GM04504 (cell line): ENCODE results near the gene ITPR1.

Experiments
- DNase-seq: peaks from one replicate; pipeline ENCODE4 v3.0.0-alpha.2; 2012; ENCODE audit warnings: low read depth

ITPR1 gene

DNA sequence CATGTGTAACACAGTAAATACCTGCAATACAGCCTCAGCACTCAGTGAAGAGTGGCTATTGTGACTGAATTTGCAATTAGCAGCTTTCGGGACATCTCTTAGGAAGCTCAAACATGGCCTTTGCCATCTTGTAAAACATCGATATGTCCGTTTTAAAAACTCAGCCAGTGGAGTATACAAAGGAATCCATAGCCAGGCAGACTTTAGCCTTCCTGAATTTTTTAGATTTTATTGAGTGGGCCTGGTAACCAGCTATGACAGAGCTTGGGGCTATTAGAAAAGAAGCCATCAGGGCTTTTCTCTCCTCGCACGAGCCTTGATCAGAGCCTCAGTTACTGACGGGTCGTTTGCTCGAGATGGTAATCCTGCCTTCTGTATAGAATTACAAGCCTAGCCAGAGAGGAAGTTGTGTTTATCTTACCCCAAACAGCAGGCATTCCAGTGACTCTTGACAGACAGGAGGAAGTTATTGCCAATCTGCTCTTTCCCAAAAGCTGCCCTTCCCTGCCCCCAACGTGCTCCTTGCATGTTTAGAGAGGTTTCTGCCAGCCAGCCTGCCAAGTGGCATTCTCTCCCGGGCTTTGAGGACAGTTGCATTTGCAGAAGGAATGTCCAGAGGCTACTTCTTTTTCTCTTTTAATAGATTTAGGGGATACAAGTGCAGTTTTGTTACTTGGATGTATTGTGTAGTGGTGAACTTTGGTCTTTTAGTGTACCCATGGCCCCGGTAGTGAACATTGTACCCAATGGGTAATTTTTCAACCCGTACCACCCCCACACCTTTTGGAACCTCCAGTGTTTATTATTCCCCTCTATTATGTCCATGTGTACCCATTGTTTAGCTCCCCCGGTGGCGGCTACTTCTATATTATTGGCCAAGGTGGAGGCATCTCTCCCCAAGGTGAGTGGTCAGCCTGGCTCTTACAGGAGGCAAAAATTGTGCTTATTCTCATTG, 40.6 kb downstream of the ITPR1 start:
- no peak for DNase-seq

DNA sequence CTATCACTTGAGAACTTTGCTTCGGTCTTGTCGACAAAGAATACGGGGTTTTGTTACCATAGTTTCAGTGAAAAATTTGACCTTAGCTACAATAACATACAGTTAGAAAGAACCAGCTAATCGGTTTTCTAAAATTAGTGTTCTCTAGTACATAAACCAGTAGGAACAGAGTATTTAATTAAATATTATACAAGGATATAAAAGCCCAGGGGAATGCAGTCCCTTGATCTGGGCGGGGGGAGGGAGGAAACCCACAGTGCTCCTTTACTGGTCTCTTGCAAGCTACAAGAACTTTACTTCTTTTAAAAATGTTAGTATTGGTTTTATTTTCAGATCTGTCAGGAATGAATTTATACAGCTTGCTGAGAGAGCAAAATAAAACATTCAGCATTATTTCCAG, 41.8 kb downstream of the ITPR1 start:
- DNase-seq: no peak

DNA sequence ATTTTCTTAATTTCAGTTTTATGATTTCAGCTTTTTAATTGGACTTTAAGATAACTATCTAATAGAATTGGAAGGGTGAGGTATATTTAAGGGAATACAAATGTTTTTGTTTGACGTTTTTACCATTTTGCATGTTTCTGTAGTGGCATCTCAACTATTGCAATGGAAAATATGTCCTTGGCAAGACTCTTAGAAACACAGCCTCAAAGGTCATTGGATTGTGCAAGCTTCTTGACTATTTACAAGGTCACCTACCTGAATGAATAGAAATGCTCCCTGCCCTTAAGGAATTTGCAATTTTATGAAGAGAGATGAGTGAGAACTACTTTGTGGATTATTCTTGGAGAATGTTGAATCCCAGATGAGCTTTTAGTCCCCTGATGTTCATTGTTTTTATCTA, 43.1 kb downstream of the ITPR1 start:
- no peak for DNase-seq

DNA sequence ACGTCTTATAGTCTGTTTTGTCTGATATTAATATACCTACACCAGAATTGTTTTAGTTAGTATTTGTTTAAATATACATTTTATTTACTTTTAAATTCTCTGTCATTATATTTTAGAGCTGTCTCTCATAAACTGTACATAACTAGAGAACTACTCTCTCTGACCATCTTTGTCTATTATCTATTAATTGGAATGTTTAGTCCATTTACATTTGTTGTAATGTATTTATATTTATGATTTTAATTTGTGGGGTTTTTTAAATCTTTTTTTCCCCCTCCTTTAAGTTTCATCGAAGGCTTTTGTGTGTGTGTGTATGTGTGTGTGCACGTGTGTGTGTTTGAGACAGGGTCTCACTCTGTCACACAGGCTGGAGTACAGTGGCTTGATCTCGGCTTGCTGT, 47.1 kb downstream of the ITPR1 start:
- no peak for DNase-seq

DNA sequence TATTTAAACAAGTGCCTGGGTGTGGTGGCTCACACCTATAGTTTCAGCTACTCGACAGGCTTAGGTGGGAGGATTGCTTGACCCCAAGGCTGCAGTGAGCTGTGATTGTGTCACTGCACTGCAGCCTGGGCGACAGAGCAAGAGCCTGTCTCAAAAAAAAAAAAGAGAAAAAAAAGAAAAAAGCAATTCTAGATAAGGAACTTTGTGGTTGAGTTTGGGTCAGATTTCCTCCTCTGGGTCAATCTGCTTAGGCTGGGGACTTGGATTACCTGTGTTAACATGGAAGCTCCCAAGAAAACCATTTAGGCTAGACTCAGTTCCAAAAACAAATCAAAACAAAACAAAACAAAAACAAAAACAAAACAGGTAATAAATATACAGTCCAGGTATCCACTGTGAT, 50.0 kb downstream of the ITPR1 start:
- DNase-seq: no peak

DNA sequence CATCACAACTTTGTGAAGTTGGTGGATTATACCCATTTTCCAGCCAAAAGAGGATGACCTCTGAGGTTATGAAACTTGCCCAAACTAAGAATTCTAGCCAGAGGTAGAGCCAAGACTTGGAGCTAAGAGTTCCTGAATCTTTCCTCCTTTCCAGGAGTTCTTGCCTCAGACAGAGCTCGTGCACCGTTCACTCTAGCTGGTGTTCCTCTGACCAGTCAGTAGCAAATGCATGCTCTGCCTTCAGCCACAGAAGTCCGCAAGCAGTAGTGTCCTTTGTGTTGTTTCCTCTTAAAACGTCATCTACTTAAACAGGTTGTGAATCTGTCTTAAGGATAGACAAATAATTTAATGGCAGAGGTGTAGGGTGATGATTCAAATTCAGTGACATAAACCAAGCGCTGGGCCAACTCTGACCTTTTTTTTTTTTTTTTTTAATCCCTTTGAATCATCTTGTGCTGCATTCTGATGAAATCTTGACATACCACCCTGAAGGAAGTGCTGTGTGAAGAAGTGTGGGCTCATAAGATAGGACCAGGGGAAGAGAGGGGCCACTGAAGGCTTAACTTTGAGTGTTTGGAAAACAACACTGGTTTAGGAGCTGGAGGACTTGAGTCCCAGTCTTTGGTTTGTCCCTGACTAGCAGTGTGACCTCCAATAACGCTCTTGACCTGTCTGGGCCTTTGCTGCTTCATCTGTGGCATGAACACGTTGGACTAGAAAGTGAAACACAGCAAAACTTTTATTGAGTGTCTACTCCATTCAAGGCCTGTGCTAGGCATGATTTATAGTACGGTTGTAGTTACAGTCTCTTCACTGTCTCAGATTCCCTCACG, 53.4 kb downstream of the ITPR1 start:
- DNase-seq: no peak

DNA sequence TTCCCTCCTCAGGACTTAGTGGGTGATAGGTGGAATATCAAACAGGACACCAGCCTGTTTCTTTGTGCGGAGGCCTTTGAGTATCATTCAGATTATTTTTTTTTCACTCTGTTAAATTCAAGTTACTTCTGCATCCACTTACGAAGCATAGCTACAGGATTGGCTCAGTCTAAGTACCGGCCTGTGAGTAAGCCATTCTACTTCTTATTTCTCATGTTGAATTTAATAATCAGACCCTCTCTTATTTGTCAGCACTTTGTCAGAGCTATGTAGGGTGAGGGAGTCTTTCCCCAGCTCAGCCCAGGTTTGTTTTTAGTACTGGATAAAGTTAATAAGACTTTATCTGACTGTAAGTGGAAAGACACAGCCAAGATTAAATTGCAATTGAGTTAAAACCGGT, 54.7 kb downstream of the ITPR1 start:
- no peak for DNase-seq

DNA sequence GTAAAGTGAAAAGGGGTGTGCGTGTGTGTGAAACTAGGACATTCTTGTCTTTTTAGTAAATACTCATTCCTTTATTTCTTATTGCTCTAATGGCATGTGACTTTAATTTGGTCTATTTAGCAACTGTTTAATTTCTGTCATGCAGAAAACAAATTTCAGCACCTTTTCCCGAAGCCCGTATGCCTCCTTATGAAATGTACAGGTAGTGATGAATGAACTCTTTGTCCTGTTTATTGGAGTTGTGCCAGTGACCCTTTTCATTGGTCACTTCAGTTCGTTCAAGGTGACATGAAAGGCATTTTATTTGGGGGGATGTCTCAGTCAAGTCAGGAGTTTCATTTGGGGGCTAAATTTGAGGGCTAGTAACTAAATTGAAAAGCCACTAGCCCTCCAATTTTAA, 55.2 kb downstream of the ITPR1 start:
- DNase-seq: no peak

DNA sequence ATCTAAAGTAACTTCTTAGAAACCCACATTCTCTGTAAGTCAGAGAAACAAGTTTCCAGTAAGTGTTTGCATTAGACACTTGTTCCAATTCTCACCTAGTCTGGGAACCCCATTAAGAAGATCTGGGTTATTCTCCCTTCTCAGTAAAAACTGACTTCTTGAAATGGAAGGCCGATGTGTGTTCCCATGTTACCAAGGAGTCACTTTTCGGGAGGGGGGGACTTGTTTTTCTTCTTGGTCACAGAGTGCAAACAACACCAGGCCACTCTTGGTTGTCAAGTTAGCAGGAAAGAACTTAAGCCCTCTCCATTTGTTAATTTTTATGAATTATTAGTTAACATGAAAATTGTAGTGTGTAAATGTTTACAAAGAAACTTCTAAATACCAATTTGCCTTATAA, 55.6 kb downstream of the ITPR1 start:
- DNase-seq: no peak

DNA sequence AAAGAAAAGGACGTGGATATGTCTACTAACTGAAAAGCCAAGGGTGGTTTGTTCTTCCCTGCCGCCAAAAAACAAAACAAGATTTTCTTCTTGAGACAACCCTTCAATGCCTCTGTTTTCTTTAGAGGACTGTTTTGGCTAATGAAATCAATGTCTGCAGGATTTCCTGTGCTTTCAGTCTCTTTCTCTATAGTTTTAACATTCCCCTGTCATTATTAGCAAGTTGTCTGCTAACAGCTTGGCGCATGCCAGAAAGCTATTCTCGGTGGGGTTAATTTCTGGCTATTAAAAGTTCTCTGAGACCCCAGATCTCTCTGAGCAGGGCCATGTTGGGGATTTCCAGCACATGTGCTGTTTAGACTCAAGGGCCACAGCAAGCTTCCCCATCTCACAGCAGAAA, 56.7 kb downstream of the ITPR1 start:
- no peak for DNase-seq

DNA sequence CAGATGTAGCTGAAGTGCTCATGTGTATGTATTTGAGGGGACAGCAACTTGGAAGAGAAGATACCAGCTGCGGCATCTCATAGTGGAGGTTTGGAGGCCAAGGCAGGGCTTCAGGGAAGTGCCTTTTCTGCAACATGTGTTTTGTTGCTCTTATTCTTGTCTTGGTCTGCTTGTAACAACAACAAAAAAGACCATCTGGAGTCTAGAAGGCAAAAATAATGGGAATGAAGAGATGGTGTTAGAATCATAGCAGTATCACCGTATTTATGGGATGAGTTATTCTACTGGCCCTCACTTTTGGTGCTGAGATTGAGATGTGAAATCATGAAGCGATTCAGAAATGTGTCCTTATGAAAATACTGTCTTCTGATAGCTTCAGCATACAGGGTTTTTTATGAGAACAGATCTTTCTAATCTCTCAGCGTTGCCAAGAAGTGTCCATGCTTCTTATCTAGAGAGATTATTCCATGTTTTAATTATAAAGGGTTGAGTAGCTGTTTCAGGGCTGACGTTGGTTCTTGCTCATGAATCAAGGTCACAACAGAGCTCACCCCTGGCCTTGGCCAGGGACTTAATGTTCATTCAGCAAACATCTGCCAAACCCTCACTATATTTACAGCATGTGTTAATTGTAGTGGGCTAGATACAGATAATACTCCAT, 58.0 kb downstream of the ITPR1 start:
- DNase-seq: no peak

DNA sequence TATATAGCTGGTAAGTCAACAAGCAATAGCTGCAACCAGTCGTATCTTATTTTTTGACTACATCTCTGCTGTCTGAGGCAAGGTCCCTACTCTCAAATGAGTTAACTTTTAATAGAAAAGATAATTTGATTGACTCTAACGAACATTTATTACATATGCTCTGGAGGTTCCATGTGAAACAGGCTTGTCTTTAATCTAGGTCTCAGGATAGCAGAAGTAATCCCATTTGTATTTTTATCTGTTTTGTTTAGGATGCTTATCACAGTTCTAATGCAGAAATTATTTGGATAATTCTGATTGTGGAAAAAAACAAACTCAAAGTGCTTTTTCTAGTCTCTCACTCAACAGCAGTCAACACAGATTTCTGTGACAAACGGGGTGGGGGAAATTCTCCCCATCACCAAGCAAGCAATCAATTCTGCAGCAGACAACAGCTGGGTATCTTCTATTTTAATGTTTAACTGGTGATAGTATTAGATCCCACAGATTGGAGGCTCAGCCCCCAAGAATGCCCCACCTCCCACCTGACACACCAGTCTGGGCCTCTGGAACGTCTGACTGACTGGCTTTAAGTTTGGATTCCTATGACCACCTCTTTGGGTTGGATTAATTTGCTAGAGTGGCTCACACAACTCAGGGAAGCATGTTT, 58.8 kb downstream of the ITPR1 start:
- DNase-seq: no peak

DNA sequence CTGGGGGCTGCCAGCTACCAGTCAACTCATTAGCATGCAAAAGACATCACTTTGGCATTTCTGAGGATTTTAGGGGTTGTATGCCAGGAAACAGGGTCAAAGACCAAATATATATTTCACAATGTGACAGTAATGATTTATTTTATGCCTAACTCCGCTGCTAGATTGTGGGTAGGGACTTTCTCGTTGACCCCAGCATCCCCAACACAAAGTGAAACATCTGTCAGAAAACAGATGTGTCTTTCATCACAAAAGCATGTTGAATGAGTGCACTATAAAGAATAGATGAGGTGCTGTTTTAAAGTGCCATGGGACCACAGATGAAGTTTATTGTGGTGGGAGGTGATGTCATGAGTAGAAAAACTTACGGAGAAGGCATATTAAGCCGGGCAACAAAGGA, 59.7 kb downstream of the ITPR1 start:
- DNase-seq: no peak

DNA sequence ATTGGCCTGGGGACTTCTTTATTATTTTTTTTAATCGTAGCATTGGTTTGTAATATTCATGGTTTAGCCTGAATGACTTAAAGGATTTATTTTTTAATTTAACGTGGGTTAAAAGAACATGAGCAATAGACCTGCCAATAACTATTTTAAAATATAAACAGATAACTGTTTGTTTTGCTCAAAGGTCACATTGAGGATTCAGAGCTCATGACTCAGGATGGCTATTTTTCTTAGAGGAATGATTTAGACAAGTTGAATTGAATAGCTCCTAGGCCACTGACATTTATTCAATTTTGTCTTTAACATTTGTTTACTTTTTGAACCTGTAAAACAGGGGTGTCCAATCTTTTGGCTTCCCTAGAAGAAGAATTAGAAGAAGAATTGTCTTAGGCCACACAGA, 68.5 kb downstream of the ITPR1 start:
- DNase-seq: no peak

DNA sequence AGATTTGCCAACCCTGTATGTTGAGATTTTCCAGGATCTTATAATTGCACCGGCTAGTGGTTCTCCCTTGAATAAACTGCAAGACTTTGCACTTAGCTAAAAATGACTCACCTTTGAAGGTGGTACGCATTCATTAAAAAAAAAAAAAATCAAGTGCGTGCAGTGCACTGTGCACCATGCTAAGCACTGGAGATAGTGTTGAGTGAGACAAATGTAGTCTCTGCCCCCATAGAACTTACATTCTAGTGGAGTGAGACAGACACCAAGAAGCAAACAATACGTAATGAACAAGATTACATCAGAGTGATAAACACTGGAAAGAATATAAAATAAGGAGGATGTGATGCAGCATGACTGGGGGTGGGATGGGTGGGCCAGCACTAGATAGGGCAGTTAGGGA, 69.4 kb downstream of the ITPR1 start:
- no peak for DNase-seq

DNA sequence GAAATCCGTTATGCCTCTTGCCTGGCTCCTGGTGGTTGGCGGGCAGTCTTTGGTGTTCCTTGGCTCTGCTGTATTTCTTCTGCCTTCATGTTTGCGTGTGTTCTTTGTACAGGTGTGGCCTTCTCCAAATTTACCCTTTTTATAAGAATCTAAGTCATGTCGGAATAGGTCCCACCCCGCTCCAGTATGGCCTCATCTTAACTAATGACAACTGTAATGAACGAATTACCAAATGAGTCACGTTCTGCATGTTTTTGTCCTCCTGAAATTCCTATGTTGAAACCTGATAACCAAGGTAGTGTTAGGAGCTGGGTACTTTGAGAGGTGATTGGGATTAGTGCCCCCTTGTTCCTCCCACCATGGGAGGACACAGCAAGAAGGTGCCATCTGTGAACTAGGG, 71.1 kb downstream of the ITPR1 start:
- DNase-seq: no peak

DNA sequence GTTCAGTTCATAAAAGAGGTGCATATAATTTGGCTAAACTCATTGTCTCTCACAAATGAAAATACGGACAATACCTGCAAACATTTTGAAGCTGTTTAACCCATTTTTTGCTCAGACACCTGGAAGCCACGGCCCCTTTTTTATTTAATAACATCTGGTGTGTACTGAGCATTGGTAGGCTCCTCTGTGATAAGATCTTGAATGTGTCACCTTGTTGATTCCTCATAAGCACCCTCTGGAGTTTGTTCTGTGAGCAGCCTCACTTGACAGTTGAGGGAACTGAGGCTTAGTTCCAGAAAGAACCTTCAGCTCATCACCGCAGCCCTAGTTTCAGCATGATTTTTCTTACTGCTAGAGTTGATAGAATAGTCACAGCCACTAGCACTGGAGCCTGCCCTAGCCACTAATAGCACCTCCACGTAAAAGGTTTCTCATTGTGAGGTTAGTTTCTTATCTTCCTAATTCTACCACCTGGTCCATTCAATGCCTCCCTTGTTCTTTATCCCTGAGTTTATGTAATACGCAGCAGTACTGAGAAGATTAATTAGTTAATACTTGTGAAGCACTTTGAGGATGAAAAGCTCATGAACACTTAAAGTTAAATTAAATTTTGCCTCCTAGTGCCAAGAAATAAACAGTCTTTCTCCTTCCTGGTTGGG, 71.9 kb downstream of the ITPR1 start:
- DNase-seq: no peak

DNA sequence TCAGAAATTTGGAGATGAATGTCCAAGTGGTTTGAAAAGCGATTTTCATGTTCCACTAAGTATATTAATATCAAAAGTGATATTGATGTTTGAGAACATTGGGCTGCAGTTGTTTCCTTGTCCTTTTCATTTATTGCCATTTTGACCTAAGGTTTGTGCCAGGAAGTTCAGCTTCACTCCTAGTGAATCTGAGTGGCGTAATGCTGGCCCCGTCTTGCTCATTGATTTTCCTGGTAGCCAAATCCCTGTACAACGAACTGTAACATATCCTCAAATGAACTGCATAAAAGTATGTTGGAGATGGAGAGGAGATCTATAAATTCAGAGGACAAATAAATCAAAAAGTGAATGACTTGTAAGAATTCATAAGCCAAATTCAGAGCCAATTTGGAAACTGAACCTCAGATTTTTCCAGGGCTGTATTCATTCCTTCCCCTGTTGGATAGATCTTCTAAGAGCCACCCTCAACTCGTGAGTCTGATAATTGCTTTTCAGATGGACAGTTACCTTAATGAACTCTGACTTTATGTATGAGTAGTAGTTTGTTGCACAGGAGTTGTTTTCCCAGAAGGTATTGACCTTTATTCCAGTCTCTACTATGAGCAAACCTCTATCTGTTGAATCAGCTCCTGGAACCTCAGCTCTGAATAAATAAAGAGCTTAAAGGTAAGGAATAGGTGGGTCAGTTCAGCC, 72.8 kb downstream of the ITPR1 start:
- DNase-seq: no peak

DNA sequence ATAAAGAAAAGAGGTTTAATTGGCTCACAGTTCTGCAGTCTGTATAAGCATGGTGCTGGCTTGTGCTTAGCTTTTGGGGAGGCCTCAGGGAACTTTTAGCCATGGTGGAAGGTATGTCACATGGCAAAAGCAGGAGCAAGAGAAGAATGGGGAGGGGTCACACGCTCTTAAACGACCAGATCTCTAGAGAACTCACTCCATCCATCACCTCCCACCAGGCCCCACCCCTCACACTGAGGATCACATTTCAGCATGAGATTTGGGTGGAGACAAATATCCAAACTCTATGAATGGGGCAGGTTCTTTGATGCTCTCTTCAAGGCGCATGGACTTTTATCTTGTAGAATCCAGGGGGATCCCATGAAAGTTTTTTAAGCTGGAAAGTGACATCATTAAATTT, 75.7 kb downstream of the ITPR1 start:
- no peak for DNase-seq

DNA sequence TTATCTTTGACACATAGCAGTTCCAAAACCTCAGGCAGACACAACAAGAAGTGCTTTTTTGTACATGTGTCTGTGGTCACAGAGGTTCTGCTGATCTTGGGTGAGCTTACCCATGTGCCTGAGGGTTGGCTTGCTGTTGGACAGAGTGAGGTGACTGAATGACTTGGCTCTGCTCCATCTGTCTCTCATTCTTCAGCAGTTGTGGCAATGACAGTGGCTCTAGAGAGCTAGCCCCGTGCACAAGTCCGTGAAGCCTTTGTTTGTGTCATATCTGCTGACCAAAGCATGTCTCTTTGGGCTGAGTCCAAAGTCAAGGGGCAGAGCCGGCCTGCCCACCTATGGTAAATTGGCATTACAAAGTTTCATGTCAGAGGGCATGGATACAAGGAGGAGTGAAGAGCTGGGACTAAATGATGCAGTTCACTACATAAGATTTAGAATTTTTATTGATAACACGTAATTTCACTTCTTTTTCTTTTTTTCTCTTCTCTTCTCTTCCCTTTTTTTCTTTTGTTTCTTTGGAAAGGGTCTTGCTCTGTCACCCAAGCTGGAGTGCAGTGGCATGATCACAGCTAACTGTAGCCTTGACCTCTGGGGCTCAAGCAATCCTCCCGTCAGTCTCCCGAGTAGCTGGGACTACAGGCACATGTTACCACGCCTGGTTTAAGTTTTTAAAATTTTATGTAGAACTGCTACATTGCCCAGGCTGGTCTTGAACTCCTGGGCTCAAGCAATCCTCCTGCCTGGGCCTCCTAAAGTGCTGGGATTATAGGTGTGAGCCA, 77.9 kb downstream of the ITPR1 start:
- no peak for DNase-seq
